ENCODE data around the gene CDC123.

DNA sequence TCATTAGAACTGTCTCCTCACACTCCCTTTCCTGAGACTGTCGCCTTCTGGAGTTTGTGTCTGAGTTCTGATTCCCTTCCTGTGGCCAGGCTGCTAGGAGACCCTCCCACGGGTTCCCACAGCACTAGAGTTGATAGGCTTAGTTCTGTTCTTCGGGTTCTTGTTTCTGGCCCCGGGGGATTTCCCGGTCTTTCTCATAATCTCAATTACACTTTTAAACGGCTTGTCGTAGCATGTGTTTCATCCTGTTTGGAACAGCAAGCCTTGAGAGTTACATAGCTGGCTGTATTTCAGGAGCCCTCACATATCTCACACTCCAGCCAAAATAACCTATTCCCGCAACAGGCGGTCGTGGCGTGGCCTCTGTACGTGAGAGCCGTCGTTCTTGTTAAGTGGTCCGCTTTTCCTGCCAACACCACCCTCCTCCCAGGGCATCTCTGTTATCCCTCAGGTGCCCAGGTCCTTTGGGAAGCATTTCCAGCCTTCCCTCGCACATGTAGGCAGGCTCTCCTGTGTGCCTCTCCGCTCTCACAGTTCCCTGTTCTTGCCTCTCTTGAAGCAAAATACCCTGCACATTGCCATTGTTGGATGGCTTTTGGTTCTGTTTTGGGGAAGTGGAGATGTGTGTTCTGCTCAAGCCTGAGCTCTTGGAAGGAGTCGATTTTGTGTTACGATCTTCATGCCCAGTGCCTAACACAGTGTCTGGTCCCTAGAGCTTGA lies 46.0 kb downstream of the CDC123 start:
- TF ChIP-seq, protein P1, sequence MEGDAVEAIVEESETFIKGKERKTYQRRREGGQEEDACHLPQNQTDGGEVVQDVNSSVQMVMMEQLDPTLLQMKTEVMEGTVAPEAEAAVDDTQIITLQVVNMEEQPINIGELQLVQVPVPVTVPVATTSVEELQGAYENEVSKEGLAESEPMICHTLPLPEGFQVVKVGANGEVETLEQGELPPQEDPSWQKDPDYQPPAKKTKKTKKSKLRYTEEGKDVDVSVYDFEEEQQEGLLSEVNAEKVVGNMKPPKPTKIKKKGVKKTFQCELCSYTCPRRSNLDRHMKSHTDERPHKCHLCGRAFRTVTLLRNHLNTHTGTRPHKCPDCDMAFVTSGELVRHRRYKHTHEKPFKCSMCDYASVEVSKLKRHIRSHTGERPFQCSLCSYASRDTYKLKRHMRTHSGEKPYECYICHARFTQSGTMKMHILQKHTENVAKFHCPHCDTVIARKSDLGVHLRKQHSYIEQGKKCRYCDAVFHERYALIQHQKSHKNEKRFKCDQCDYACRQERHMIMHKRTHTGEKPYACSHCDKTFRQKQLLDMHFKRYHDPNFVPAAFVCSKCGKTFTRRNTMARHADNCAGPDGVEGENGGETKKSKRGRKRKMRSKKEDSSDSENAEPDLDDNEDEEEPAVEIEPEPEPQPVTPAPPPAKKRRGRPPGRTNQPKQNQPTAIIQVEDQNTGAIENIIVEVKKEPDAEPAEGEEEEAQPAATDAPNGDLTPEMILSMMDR (IDR thresholded peaks at IDR 0.05; ENCODE audit: low read depth, low read length) = no peak
- TF ChIP-seq EZH2phosphoT487 (IDR thresholded peaks at IDR 0.05; ENCODE audit: low read depth) = no peak

Measured in OCI-LY3 (cell line).